GM04504 (cell line): Measurements from ENCODE around the gene PPT1.

Experiments used
- DNase-seq: peaks from one replicate; pipeline ENCODE4 v3.0.0-alpha.2; 2012; ENCODE audit warnings: low read depth

PPT1 gene

DNA sequence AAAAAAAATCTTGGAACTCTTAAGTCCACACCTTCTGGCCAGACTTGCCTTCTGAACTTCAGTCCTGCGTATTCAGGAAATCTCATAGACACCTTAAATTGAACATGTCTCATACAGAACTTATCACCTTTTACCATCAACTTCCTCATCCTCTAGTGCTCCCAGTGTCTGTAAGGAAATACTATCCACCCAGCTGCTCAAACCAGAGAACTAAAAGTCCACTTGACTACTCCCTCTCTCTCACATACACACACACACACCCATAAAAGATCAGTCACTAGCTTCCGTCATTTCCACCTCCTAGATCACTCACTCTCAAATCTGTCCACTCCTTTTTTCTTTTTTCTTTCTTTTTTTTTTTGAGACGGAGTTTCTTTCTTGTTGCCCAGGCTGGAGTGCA is 67.4 kb downstream of the PPT1 start:
- no peak for DNase-seq

DNA sequence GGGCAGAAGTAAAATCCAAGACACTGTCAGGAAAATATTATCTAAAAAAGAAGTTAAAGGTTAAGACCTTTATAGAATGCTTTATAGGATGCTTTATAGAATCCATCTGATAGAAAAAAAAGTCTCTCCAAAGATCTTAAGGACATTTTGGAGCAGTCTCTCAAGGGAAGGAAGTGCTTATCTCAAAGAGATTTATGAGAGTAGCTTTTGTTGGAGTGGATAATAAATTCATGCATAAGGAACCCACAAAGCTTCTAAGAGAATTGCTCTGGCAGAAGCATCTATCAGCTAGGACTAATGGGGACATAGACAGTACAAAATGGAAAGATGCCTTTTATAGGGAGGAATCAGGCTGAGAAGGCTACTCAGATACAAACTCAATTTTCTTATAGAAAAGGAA is 69.4 kb downstream of the PPT1 start:
- no peak for DNase-seq

GRCh38 chr1:40024671-40025070 is 72.4 kb downstream of the PPT1 start:
- no peak for DNase-seq

GRCh38 chr1:40023379-40023944 is 73.6 kb downstream of the PPT1 start:
- DNase-seq = no peak
